Placental epithelial cell (primary cell): ENCODE results near the gene SRP9. TPM values are rescaled to one million over a fixed set of nuclear protein-coding genes. Genes with fewer than 3 reads are reported as not detected.

Source experiments
- small RNA-seq: library from RNA; depleted of rRNA; stranded (forward); fragments of <200 nt; gene quantifications from one replicate; pipeline ENCODE3, GENCODE V24; 2012
- total RNA-seq: library from RNA; depleted of rRNA; stranded (reverse); fragments of >200 nt; gene quantifications from 2 replicates; pipeline ENCODE4 v1.2.3, GENCODE V29; 2012

Gene SRP9
- total RNA-seq: 159 and 297 TPM in 2 replicates

GRCh38 chr1:225777583-225778336, at the start of gene SRP9:
SRP9 (plus strand) TSS chr1:225777826; CDS start chr1:225777941, 115 bp downstream.

GRCh38 chr1:225809842-225810578, 32.4 kb downstream of the SRP9 start, which contains the start of gene EPHX1:
EPHX1 (plus strand) TSS chr1:225810124; CDS start chr1:225828730, 18,606 bp downstream.

Small RNA genes lying within 50 kb of the gene (small RNA-seq; reads per million reads assigned to genes)
- not detected for gene RNU6-1304P

Other genes with a start within 250 kb of the SRP9 start
- gene ENAH, start 124.7 kb upstream of the SRP9 start, total RNA-seq: 20.8 and 38.4 TPM in 2 replicates
- gene EPHX1, start 32.3 kb downstream of the SRP9 start, total RNA-seq: 4.3 and 5.1 TPM in 2 replicates
- 1.2 and 1.6 TPM in 2 replicates for gene TMEM63A, start 104.6 kb downstream of the SRP9 start, total RNA-seq
- gene LEFTY1, start 111.3 kb downstream of the SRP9 start, total RNA-seq: 0.33 and 0.79 TPM in 2 replicates
- gene PYCR2, start 146.4 kb downstream of the SRP9 start, total RNA-seq: 23.6 and 28.2 TPM in 2 replicates
- not detected in 2 replicates for gene LEFTY2, start 163.4 kb downstream of the SRP9 start, total RNA-seq
- gene SDE2, start 221.5 kb downstream of the SRP9 start, total RNA-seq: 11.8 and 15.6 TPM in 2 replicates